Measurements from ENCODE around the gene INHBE. TPM values are rescaled to one million over a fixed set of nuclear protein-coding genes. Genes with fewer than 3 reads are reported as not detected.
"Not testable (repeated sequence)": the region's sequence is repeated elsewhere in the genome, so short reads cannot be mapped to it uniquely, and the experiment has no call there.

Gene INHBE
- total and polyA plus RNA-seq, 2 of the 8 experiments (the other 6 are each of a cell fraction or from before 2014, with no cell fraction given), result 10.2 to 18.8 TPM

DNA sequence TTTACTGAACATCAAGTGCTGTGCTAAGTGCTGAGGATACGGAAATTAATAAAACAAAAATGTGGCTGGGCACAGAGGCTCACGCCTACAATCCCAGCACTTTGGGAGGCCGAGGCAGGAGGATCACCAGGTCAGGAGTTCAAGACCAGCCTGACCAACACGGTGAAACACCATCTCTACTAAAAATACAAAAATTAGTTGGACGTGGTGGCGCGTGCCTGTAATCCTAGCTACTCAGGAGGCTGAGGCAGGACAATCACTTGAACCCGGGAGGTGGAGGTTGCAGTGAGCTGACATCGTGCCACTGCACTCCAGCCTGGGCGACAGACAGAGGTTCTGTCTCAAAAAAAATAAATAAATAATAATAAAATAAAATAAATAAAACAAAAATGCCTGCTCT is 28.2 kb upstream of the INHBE start:
- H3K14ac ChIP-seq (ENCODE audit: insufficient read length); H4K8ac ChIP-seq (ENCODE audit: extremely low read depth, insufficient read depth, low read length); H3K4me2 ChIP-seq (ENCODE audit: insufficient read depth in 1 of 2, low read depth in 2 of 2, low read length in 2 of 2); H3K56ac ChIP-seq (replicated peaks; ENCODE audit: insufficient read length, low read depth, low read length); H3K36me3 ChIP-seq (ENCODE audit: control insufficient read depth in 2 of 4, insufficient read depth in 4 of 4, low read length in 3 of 4); H3K27ac ChIP-seq (ENCODE audit: low read depth, low read length); H4K5ac ChIP-seq (ENCODE audit: insufficient read length, low read depth, low read length); H3K27me3 ChIP-seq (replicated peaks in 1 of 4; ENCODE audit: control insufficient read depth in 3 of 4, extremely low read depth in 1 of 4, insufficient read depth in 3 of 4, low read length in 3 of 4); H2BK20ac ChIP-seq (ENCODE audit: low read length); H2BK15ac ChIP-seq (ENCODE audit: low read length); H3K4me3 ChIP-seq (ENCODE audit: extremely low read depth in 1 of 4, insufficient read depth in 2 of 4, low read depth in 3 of 4, low read length in 4 of 4); H3K23me2 ChIP-seq (ENCODE audit: low read depth, low read length); H2AFZ ChIP-seq (ENCODE audit: low read length); H4K20me1 ChIP-seq (replicated peaks in 1 of 2; ENCODE audit: control insufficient read depth in 1 of 2, insufficient read depth in 2 of 2, low read length in 2 of 2); H3K79me1 ChIP-seq (ENCODE audit: low read depth, low read length); H3K9ac ChIP-seq (replicated peaks in 1 of 4; ENCODE audit: extremely low read depth in 1 of 4, low read depth in 3 of 4, low read length in 3 of 4); H3K23ac ChIP-seq (ENCODE audit: insufficient read length); H2BK120ac ChIP-seq (replicated peaks; ENCODE audit: low read depth, low read length); H2BK12ac ChIP-seq (ENCODE audit: low read depth, low read length); H3K4me1 ChIP-seq (replicated peaks in 1 of 4; ENCODE audit: control insufficient read depth in 3 of 4, insufficient read depth in 4 of 4, low read length in 3 of 4); H4K91ac ChIP-seq (replicated peaks; ENCODE audit: insufficient read length, low read length); H3K18ac ChIP-seq (ENCODE audit: extremely low read depth, low read length); H3K9me3 ChIP-seq (ENCODE audit: insufficient read depth in 2 of 2, low read depth in 1 of 2, low read length in 1 of 2); H2BK5ac ChIP-seq (ENCODE audit: low read depth, low read length); DNase-seq (ENCODE audit: low read depth in 1 of 2, low spot score in 2 of 2); H3K4ac ChIP-seq (replicated peaks; ENCODE audit: insufficient read length, low read depth, low read length); H2AK5ac ChIP-seq (ENCODE audit: low read depth, low read length); FAIRE-seq: not testable (repeated sequence)
- H3K79me2 ChIP-seq (ENCODE audit: control insufficient read depth in 1 of 2, insufficient read depth in 2 of 2, low read length in 2 of 2), result peaks cover 0 to 14% of the 10 kb centered on the region in 2 experiments; a peak in 2 of 4 replicates
- POLR2A ChIA-PET (ENCODE audit: partially characterized antibody), result interaction anchor here (0.8 to 13.2 kb wide), 4 partner anchors 12 to 32 kb away, joined by 3 to 168 read pairs (median 14); partner anchors contain the start of gene INHBE
- CTCF ChIA-PET (ENCODE audit: partially characterized antibody), result interaction anchor here (0.7 to 1.7 kb wide), 8 partner anchors 24 to 213 kb away, joined by 3 to 7 read pairs (median 3); no protein-coding TSS in a partner anchor
- WGBS, 2 experiments (ENCODE audit: extremely low coverage in 1 of 2, insufficient coverage in 1 of 2, insufficient read length in 1 of 2, insufficient replicate concordance in 2 of 2, low coverage in 1 of 2, low lambda C conversion rate in 2 of 2, missing lambda C conversion rate in 1 of 2), result 97% methylated on average over 10 of the region's 10 CpGs; no CpG with 5 or more reads in 1 of the 2 experiments
